Right renal pelvis (tissue), 4 donors: ENCODE measurements around the gene PTX4. TPM values are rescaled to one million over a fixed set of nuclear protein-coding genes. Genes with fewer than 3 reads are reported as not detected.
A peak's percentile ranks its signal among the peaks of the same experiment; 100 is the strongest.

Experiments used
- DNase-seq, 4 donors: peaks; one replicate each; pipeline ENCODE4 v3.0.0-alpha.2; 2013; ENCODE audit warnings: low read depth in 4 of 4, low spot score in 3 of 4, missing footprints in 1 of 4
- polyA plus RNA-seq, 4 donors: library from polyadenylated mRNA; unstranded; fragments of 120-200 nt; gene quantifications; one replicate each; pipeline ENCODE4 v1.2.1, GENCODE V29; 2013; ENCODE audit not compliant: insufficient read length in 4 of 4

PTX4 gene, protein sequence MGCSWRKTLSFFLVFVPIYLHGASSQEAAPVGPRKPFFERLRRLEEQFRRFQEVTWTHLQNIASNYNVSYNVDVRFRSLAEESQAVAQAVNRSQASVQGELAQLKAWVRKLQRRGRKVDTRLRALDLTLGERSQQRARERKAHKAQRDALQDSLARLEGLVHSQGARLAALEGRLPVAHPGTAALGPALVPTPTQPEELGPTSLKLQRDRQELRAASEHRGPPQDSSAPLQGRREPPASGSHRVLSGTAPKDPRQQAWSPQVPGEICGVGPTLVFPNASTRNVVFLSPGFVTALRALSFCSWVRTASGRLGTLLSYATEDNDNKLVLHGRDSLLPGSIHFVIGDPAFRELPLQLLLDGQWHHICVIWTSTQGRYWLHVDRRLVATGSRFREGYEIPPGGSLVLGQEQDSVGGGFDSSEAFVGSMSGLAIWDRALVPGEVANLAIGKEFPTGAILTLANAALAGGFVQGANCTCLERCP
- under 1 TPM in 1 of 4 donors, not detected in 3; 0.04 TPM for polyA plus RNA-seq

DNA sequence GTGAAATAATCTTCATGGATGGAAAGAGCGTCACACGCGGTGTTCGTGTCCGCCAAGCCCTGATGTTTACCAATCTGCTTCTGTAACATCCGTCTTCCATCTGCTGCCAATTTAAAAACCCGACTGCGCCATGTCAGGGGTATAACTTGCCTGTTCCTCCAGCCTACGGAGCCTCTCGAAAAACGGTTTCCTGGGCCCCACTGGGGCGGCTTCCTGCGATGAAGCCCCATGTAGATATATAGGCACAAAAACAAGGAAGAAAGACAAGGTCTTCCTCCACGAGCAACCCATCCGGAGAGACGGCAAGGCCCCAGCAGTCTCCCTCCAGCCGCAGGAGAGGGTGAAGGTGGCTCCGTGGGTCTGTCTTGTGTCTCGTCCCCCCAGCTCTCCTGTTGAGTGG is at the start of gene PTX4:
Gene PTX4 (minus strand): TSS at position 326 of the 400 bp plus-strand sequence. CDS start 35 bp downstream, at position 291.
- no peak for DNase-seq

DNA sequence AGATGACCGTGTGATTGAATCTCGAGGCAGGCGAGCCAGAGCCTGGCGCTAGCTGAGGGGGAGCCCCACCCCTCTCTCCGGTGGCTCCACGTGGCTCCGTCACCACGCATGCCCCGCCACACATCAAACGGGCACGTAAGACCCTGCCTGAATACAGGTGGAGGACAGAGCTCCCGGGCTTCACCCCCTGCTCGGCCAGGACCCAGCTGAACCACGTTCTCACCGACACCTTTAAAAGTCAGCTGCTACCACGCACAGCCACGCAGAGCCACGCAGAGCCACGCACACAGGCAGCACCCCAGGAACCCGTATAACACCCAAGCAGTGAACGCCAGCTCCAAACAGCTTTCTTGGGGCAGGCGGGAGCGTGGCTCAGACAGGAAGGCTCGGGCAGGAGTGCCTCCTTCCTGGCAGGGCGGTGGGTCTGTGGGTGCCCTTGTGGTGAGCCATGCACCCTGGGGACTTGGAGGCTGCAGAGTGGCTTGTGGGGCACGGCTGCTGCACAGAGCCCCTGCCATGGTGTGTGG is 49.1 kb upstream of the PTX4 start:
- DNase-seq = no peak

DNA sequence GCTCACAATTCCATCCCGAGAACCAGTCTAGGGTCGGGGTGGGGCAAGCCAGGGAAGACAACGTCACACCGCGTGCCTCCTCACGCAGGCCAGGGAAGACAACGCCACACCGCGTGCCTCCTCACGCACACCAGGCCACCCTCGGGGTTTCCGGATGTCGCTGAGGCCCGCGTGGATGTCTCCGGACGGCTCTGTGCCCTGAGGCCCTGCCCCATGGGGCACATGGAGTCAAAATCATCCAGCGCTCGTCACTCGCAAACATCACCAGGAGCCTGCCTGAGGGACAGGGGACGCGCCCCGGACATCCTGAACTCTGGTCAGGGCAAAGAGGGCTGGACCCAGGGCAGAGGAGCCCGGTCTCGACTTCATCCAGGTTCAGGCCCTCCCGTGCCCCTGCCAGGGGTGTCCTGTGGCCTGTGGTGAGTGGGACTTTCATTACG is 48.4 kb upstream of the PTX4 start:
- DNase-seq = no peak

DNA sequence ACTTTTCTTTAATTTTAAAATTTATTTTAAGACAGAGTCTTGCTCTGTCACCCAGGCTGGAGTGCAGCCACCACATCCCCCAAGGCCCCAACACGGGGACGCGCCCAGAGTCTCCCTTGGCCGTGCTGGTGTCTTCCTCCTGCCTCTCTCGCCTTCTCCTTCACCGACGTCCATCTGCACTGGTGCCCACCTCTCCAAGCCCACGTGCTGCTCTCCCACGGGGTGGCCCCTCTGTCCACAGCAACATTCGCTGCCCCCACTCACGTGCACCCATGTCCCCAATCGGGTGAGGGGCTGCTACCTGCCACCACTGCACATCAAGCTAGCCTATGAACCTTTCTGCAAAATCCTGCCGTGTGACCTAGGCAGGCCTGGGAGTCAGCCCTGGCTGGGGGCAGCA is 47.9 kb upstream of the PTX4 start:
- no peak for DNase-seq

DNA sequence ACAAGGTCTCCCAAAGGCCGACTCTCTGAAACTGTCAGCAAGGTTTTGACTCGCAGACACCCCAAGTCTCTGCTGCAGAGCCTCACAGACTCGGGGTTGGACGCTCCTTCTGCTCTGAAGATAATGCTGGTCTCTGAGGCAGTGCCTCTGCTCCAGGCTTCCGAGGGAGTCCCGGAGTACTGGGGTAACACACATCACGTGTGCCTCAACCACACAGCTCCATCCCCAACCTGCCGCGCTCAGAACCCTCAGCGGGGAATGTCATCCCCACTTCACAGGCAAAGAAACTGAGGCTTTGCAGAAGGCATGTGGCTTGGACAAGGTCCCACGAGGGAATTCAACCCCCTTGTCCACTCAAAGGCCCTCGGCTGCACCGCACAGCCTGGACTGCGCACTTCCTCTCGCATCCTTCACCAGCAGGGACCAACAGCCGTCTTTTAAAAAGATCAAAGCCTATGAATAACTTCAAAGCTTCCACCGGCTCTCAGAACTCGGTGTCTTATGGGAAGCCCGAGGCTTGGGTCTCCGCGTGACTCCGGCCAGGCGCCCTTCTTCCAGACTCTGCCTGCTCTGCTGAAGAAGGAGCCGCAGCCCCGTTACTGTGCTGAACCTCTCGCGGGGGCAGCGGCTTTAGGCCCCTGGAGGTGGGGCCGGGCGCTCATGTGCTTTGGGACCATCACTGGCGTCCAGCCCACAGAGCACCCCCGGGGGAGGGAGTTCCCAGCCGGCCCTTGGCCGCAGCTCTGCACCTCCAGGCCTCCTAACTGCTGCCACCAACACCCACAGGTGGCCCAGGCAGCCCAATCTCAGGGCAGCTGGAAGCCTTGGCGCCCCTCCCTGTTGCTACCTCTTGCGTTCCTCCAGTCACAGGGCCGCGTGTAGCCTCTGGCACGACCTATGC is 46.9 kb upstream of the PTX4 start:
- no peak for DNase-seq

DNA sequence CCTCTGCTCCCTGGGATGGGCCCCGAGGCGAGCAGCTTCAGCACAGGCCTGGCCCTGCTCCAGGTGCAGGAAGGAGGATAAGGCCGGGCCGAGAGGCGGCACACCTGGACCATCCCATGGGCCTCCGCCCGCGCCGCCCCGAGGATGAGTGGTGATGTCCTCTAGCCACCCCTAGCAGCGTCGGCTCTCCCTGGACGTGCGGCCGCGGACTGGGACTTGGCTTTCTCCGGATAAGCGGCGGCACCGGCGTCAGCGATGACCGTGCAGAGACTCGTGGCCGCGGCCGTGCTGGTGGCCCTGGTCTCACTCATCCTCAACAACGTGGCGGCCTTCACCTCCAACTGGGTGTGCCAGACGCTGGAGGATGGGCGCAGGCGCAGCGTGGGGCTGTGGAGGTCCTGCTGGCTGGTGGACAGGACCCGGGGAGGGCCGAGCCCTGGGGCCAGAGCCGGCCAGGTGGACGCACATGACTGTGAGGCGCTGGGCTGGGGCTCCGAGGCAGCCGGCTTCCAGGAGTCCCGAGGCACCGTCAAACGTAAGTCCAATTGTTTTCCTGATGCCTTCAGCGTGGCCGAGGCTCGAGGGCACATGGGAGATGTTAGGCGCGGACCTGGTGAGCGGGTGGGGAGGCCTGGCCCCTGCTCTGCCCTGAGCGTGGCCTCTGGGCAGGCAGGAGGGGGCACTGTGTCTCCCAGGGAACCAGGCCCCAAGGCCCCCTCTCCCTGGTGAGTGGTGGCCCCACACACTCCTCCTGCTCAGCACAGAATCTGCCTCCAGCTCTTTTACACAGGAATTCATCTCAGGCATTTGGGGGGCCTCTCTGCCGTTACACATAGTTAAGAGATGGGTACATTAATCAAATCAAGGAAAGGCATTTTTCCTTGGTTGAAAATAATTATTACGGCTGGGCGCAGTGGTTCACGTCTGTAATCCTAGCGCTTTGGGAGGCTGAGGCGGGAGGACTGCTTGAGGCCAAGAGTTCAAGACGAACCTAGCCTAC is 45.6 kb upstream of the PTX4 start:
- no peak for DNase-seq

DNA sequence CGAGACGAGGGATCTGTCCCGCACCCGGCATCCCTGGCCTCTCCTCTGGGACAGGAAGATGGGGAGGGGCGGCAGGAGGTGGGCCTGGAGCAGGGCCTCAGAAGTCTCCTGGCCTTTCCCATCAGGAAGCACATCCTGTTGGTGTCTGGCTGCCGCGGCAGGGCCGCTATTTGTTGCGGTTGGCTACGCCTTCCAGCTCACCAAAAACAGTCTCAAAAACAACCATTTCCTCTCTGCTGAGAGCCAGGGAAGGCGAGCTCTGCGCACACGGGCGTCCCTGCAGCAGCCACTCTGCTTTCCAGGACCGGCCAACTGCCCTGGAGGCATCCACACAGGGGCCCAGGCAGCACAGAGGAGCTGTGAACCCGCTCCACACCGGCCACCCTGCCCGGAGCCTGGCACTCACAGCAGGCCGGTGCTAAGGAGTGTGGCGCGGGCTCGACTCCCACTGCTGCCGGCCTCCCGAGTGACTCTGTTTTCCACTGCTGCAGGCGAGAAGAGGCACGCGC is 44.8 kb upstream of the PTX4 start, which contains the start of gene TMEM204:
Gene TMEM204 (plus strand): TSS at position 224 of the 509 bp plus-strand sequence. CDS start 610 bp downstream, outside the sequence.
- no peak for DNase-seq

DNA sequence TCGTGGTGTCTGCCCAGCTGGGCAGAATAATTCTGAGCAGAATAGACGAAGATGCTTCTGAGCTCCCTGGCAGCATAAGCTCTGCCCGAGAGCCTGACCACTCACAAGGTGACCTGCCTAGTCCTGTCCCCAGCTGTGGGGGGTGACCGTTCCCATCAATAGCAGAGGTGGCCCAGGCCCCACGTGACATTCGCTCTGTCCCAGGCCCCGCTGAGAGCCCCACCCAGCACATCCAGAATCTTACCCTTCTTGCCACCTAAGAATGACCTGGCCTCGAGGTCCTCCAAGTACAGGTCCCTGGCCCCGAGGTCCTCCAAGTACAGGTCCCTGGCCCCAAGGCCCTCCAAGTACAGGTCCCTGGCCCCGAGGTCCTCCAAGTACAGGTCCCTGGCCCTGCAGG is 44.0 kb upstream of the PTX4 start:
- no peak for DNase-seq

DNA sequence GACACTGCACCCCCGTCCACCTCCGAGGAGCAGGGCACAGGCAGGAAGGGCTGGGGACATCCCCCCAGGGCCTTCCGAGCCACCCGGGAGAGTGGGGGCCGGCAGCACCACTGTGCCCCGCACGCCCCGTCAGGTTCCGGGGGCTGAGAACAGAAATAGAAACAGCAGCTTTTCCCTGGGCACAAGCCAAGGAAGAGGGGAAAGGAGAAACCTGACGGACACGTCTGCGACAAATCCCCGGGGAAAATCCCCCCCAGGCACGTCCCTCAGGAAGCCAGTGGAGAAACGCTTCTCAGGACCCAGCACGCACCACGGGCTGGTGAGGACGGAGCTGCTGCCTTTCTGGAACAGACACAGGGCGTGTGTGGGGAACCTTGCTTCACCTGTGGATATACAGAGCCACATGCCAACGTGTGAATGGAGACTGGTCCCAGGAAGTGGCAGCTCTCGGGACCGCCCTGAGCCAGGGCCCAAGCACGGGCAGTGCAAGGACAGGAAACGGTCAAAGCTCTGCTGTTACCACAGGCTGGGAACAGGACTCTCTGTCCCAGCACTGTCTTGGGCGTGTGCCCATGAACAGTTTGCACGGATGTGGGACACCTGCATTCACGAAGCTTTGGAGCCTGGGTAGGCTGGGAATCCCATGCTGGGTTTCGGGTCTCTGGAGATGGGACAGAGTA is 43.5 kb upstream of the PTX4 start:
- no peak for DNase-seq

DNA sequence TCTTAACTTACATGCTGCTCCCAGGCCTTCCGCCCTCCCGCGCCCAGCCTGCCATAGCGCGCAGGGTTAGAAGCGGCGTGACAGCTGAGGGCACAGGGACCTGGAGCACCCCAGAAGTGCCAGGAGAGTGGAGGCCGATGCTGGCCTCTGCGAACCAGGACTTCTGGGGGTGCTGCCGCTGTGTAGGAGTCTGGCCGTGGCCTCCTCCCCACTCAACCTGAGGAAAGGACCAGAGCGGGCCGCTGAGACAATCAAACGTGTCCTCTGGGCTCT is 42.8 kb upstream of the PTX4 start:
- DNase-seq = no peak

DNA sequence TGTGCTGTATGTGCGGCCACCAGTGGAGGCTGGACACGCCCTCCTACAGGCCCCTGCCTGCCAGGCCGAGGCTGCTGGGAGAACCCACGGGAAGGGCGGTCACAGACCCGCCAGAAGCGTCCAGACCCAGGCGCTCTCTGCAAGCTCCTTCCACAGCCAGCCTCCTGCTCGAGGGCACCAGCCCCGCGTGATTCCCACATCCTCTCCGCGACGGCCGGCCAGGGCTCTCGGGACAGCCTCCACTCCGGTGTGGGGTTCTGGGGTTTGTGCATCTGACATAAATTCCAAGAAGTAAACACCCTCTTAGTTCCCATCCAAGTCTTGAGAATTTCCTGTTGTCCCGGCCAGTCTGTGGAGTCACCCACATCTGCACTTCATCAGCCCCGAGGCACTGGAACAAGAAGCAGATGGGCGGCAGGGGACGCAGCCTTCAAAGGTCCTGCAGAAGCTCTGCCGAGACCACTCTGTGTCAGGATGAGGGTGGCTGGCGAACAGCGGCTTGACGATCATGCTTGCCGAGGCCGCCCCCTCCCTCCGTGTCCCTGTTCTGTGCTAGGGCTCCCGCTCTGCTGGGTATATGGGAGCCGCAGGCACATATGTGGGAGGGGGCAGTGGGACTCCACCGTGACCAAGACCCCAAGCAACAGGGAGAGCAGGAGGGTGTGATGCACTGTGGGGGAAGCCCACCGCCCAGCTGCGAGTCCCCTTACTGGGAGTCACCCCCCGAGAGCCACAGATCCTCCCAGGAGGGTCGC is 42.3 kb upstream of the PTX4 start:
- peak in 1 of 4 donors; percentile 53 for DNase-seq

DNA sequence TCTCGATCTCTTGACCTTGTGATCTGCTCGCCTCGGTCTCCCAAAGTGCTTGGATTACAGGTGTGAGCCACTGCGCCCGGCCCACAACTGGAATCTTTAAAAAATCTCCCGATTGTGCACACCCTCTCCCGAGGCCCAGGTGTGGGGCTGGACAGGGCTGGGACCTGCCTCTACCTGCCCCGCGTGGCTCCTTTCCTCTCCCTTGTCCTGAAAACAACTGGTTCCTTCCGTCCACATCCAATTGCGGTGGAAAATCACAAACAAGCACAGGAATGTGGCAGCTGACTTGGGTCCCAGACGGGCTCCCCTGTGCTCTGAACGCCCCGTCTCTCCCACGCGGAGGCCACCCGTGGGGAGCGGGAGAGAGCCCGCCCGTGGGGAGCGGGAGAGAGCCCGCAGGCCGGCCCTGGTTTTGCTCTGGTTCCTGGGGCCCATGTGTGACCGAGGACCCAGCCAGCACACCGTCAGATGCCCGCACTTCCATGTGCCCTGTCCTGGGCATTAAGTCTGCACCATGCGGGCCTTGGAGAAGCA is 41.7 kb upstream of the PTX4 start:
- no peak for DNase-seq

DNA sequence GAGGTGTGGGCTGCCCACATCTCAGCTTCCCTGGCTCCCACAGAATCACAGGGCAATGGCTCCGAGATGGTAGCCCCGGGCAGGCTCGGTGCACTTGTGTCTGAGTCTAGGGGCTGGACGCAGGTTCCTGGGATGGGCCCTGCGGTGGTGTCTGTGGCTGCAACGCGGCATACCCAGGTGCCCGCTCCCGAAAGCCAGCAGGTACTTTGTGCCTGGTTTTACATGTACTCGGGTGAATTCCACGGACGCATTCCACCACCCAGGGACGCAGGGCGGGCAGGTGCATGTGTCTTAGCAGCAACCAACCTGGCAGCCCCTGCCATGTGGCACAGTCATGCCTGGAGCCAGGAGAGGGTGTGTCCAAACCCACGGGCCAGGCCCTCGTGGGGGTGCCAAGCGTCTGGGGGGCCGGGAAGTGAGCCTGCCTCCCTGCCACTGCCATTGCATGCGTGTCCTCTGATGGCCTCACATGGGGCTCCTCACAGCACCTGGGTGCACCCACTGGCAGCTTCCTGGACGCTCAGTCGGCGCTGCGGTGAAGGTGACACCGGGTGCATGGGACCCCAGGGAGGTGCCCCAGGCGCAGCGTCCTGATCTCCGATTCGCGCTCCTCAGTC is 40.3 kb upstream of the PTX4 start:
- no peak for DNase-seq

DNA sequence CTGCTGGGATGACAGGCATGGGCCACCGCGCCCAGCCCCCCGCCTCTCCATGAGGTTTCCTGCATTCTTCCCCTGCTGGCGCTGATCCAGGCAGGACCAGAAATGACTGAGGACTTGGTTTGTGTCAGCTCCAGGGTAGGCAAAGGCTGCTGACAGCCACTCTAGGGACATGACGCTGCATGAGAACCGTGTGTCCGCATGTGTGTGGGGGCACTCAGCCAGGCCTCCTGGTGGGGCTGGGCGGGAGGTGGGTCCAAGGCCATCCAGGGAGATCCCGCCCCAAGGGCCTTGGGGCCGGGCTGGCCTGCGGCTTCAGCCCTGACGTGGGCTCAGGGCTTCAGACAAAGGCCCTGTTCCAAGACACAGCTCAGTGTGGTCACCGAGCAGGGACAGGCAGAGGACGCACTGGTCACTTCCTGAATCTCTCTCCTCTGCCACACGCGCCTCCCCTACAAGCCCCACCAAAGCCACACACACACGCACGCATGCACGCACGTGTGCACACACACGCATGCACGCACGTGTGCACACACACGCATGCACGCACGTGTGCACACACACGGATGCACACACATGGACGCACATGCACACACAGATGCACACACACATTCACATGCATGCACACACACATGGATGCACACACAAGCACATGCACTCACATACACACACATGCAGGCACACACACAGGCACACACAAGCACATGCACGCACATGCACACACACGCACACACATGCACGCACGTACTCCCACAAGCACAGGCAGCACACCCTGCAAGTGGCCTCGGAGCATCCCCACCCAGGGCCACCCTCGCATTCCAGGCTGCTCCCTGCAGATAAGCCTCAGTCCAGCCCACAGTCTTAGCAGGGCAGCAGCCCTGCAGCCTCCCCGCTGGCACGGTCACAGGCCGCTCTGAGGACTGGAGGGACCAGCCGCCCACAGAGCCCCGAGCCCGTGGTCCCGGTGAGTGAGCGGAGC is 39.4 kb upstream of the PTX4 start:
- DNase-seq = no peak

DNA sequence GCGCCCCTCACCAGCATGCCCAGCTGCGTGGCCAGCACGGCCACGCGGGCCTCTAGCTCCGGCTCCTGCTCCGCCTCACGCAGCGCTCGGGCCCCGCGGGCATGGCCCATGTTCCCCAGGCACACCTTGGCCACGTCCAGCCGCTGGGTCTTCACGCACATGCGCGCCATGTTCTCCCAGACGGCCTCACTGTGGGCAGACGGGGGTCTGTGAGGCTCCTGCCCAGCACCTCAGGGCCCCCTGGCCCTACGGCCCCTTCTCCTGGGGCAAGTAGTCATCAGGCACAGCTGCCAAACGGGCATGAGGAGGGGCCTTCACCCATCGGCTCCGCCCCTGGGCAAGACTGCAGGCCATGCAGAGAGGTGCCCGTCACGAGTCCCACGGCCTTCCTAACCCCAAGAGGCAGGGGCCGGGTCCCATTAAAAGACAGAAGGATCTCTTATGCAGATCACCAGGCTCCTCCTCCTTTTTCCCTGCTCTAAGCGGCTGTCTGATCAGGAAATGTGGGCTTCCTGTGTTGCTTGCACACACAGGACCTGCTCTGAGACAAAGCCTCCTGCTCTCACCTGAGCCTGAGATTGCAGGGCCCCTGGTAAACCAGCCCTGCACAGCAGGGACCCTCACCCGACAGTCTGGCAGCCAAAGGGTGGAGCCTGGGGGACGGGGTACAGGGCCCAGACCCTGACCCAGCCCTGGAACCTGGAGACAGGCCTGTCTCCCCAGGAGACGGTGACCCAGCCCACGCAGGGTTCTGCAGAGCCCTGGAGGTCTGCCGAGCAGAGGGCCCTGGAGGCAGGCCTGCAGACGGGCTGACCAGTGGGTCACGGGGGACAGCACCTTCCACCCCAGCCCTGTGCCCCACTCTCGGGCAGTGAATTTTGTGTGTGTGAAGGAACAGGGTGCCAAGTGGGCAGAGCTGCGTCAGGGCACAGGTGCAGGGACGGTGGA is 38.1 kb upstream of the PTX4 start:
- no peak for DNase-seq
